Kidney (tissue), 14 donors: ENCODE measurements around the gene CFAP97D1. TPM values are rescaled to one million over a fixed set of nuclear protein-coding genes. Genes with fewer than 3 reads are reported as not detected.

ENCODE experiments used
- DNase-seq, 5 donors: peaks; one replicate each; pipeline ENCODE4 v3.0.0-alpha.2; 2013 to 2020
- FAIRE-seq: peaks from 2 replicates; lab custom pipeline; 2012; peaks lifted over from hg19 to GRCh38; lab: Jason Lieb, UNC
- H3K27ac ChIP-seq, 2 donors: one replicate each; pipeline ENCODE4 v1.7.0; 2013; ENCODE audit warnings: low read depth in 2 of 2, low read length in 2 of 2, inconsistent platforms in 1 of 2
- H3K27me3 ChIP-seq: one replicate; pipeline ENCODE4 v1.7.1; 2013; ENCODE audit warnings: low read length, inconsistent platforms; ENCODE audit not compliant: control insufficient read depth, insufficient read depth
- H3K36me3 ChIP-seq, 3 donors: one replicate each; pipeline versions ENCODE4 v1.7.0 to v1.7.1; 2013; ENCODE audit warnings: low read length in 3 of 3, control low read depth in 1 of 3, inconsistent platforms in 1 of 3; ENCODE audit not compliant: insufficient read depth in 3 of 3, control insufficient read depth in 2 of 3
- H3K4me1 ChIP-seq, 3 donors: one replicate each; pipeline versions ENCODE4 v1.7.0 to v1.7.1; 2013; ENCODE audit warnings: low read length in 3 of 3, inconsistent platforms in 1 of 3, low read depth in 1 of 3; ENCODE audit not compliant: control insufficient read depth in 2 of 3, insufficient read depth in 2 of 3
- H3K4me3 ChIP-seq, 3 donors: one replicate each; pipeline versions ENCODE4 v1.7.0 to v1.8.1; 2013; ENCODE audit warnings: low read length in 3 of 3, control low read depth in 1 of 3, inconsistent platforms in 1 of 3
- H3K9ac ChIP-seq, 3 donors: one replicate each; pipeline versions ENCODE4 v1.7.0 to v1.7.1; 2013; ENCODE audit warnings: low read length in 3 of 3, control low read depth in 1 of 3, inconsistent platforms in 1 of 3
- H3K9me3 ChIP-seq, 3 donors: one replicate each; pipeline versions ENCODE4 v1.7.0 to v1.7.1; 2013; ENCODE audit warnings: low read length in 3 of 3, control low read depth in 1 of 3, inconsistent platforms in 1 of 3; ENCODE audit not compliant: control insufficient read depth in 2 of 3, insufficient read depth in 1 of 3
- intact Hi-C: fragments of 100-400 bp; cut with DNase I; formaldehyde crosslinking; loops from one replicate; pipeline ENCODE4 v1.11.1; 2022
- polyA plus RNA-seq: library from polyadenylated mRNA; stranded (reverse); fragments of 350-450 nt; fragmentation: Illumina TruSeq; extraction: RNeasy Lipid Tissue Mini Kit (QIAGEN cat#74804); gene quantifications from one replicate; pipeline ENCODE4 v1.2.3, GENCODE V29; 2014; ENCODE audit warnings: low read depth, low replicate concordance; ENCODE audit not compliant: insufficient read depth
- total RNA-seq: library from RNA; stranded (reverse); fragmentation: NEBNext Ultra II Directional; extraction: Animal tissue kit (Norgen Biotek cat#: 25700); gene quantifications from one replicate; pipeline ENCODE4 v1.2.1, GENCODE V29; 2021
- TF ChIP-seq, protein P1 (sequence below): IDR thresholded peaks from 3 replicates; pipeline ENCODE4 v1.5.1; 2012; ENCODE audit warnings: mild to moderate bottlenecking, moderate library complexity, borderline replicate concordance; ENCODE audit not compliant: insufficient read depth; ENCODE audit errors: extremely low read depth
- donor health status: control.
- donor health status: control.
- donor health status: control.
- donor health status: control.
- donor health status: control.
- donor health status: DM: yes; HTN: yes; CAD: no.
- donor health status: Normal renal cell carcinoma (clear cell type).

The CFAP97D1 gene
- total and polyA plus RNA-seq, 2 donors from 2014 or later: not detected

GRCh38 chr17:43829738-43830137 lies 49.5 kb downstream of the CFAP97D1 start:
- no peak for FAIRE-seq
- H3K27ac ChIP-seq: no peak overlapping the region
- no peaks in the 10 kb centered on the region for H3K36me3 ChIP-seq
- H3K9ac ChIP-seq: no peak overlapping the region
- no peaks in the 10 kb centered on the region for H3K9me3 ChIP-seq
- intact Hi-C loops: no loop called here
- peaks cover 0 to 11% (median 0%) of the 10 kb centered on the region in 3 donors for H3K4me1 ChIP-seq
- TF ChIP-seq, protein P1, sequence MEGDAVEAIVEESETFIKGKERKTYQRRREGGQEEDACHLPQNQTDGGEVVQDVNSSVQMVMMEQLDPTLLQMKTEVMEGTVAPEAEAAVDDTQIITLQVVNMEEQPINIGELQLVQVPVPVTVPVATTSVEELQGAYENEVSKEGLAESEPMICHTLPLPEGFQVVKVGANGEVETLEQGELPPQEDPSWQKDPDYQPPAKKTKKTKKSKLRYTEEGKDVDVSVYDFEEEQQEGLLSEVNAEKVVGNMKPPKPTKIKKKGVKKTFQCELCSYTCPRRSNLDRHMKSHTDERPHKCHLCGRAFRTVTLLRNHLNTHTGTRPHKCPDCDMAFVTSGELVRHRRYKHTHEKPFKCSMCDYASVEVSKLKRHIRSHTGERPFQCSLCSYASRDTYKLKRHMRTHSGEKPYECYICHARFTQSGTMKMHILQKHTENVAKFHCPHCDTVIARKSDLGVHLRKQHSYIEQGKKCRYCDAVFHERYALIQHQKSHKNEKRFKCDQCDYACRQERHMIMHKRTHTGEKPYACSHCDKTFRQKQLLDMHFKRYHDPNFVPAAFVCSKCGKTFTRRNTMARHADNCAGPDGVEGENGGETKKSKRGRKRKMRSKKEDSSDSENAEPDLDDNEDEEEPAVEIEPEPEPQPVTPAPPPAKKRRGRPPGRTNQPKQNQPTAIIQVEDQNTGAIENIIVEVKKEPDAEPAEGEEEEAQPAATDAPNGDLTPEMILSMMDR: no peak
- H3K27me3 ChIP-seq: no peaks in the 10 kb centered on the region
- no peak overlapping the region for H3K4me3 ChIP-seq
- no peak for DNase-seq

DNA sequence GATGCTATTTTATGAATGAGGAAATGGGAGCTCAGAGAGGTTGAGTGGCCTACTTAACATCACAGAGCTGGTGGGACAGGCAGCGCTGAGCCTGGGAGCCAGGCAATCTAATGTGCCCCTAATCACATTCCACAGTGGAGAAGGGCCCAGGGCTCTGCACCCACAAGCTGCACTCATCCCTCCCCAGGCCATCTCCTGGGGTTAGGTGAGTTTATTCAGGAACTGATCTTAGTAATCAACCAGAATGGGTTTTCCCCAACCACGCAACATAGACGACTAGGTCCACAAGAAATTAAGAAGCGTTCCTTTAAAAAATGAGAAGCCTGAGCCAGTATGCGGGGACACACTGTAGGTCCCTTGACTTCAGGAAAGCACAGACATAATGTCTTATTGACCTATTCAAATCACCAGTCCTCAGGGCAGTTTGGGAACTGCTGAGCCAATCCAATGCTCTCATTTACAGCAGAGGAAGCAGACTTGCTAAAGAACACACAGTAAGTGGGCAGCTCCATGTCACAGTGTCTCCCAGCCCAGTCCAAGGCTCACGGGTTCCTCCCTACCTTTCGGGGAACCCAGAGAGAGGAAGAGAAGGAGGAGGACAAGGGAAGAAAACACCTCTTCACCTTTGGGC lies 50.4 kb downstream of the CFAP97D1 start:
- H3K9ac ChIP-seq: no peak overlapping the region
- no peak overlapping the region for H3K4me3 ChIP-seq
- H3K9me3 ChIP-seq: no peaks in the 10 kb centered on the region
- FAIRE-seq (no peak), DNase-seq (no peak)
- TF ChIP-seq, protein P1: no peak
- H3K27ac ChIP-seq: no peak overlapping the region
- H3K27me3 ChIP-seq: no peaks in the 10 kb centered on the region
- H3K4me1 ChIP-seq: peaks cover 0 to 11% (median 0%) of the 10 kb centered on the region in 3 donors
- intact Hi-C loops: no loop called here
- no peaks in the 10 kb centered on the region for H3K36me3 ChIP-seq

DNA sequence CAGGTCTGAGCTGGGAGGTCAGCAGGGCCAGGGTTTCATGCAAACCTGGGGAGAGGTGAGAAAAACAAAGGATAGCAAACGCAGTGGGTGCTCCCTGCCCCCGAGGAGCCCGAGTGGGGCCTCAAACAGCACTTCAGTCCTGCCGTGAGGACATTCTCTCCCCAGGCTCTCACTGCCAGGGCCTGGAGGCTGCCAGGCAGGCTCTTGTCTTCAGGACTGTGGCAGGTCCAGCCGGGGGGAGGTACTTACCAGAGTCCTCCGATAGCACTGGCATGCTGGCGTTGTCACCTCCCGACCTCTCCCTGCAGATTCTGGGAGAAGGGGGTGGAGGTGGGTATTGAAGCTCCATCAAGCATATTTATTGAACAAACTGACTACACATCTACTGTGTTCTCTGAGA lies 51.4 kb downstream of the CFAP97D1 start:
- no peak for FAIRE-seq
- Histone ChIP-seq H3K36me3 (no peaks in the 10 kb centered on the region), H3K9me3 (no peaks in the 10 kb centered on the region), H3K4me1 (peaks cover 0 to 11% (median 0%) of the 10 kb centered on the region in 3 donors), H3K27me3 (no peaks in the 10 kb centered on the region), H3K9ac (peak overlapping the region in 1 of 3 donors; percentile 26), H3K27ac (no peak overlapping the region), H3K4me3 (peak overlapping the region in 1 of 3 donors; percentile 59)
- intact Hi-C loops: no loop called here
- peak in 1 of 5 donors; percentile 6 for DNase-seq
- TF ChIP-seq, protein P1: no peak
